Progenitor cell of endocrine pancreas (in vitro differentiated cells): ENCODE data around the gene TUBA3C. TPM values are rescaled to one million over a fixed set of nuclear protein-coding genes. Genes with fewer than 3 reads are reported as not detected.

Source experiments
- DNase-seq: peaks from one replicate; pipeline ENCODE4 v3.0.0; 2021; ENCODE audit warnings: low spot score; ENCODE audit not compliant: unreplicated experiment
- H3K27ac Mint-ChIP-seq: 2 replicates; pipeline ENCODE4 v1.8.0; 2021; ENCODE audit warnings: mild to moderate bottlenecking, moderate library complexity, mixed read lengths
- H3K27me3 Mint-ChIP-seq: 2 replicates; pipeline ENCODE4 v1.8.0; 2021; ENCODE audit warnings: mixed read lengths
- H3K36me3 Mint-ChIP-seq: 2 replicates; pipeline ENCODE4 v1.8.0; 2022; ENCODE audit warnings: mixed read lengths; ENCODE audit not compliant: insufficient read depth
- H3K4me1 Mint-ChIP-seq: 2 replicates; pipeline ENCODE4 v1.8.0; 2021; ENCODE audit warnings: low read depth, mixed read lengths
- H3K4me3 Mint-ChIP-seq: 2 replicates; pipeline ENCODE4 v1.8.0; 2021; ENCODE audit warnings: low read depth, mild to moderate bottlenecking, moderate library complexity, mixed read lengths
- H3K9me3 Mint-ChIP-seq: 2 replicates; pipeline ENCODE4 v1.8.0; 2021; ENCODE audit warnings: low read depth, mixed read lengths
- total RNA-seq: library from RNA; stranded (reverse); gene quantifications from 2 replicates; pipeline ENCODE4 v1.2.1, GENCODE V29; 2021
- TF ChIP-seq, protein P1 (sequence below): fragments of 200-600 bp; sonication (generic); IDR thresholded peaks from one replicate; pipeline ENCODE4 v1.5.0; 2021; ENCODE audit warnings: antibody characterized with exemption, mild to moderate bottlenecking; ENCODE audit not compliant: unreplicated experiment

Gene TUBA3C
- total RNA-seq, 1 donor from 2014 or later, result not detected

DNA sequence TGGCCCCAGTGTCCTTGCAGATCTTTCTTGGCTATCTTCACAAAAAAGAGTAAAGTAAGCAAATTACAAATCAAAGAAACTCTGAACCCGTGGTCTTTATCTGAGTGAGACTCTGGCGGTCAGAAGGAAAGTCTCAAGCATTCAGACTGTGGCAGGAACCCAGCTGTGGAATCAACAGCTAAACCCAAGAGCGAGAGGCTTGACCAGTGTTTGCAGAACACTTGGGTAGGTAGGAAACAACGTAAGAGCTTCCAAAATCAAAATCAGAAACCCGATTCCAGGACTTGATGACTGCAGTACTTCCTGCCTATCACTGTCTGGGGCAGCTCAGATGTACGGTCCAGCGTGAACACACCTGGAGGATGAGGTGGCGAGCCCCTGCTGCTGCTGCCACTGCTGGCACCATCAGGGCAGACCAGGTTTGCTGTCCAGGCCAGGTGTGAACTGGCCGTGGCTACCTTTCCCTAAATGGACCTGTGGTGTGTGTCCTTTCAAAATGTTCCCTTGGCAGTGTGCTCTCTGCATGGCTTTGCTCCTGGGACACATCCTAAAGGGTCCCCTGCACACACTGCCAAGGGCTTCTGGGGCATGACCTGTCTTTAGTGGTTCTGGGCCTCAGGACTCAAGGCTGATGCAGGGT is 9.5 kb downstream of the TUBA3C start:
- Mint-ChIP-seq H3K4me1 (no peaks in the 10 kb centered on the region), H3K27ac (no peak overlapping the region), H3K36me3 (peaks cover 2% of the 10 kb centered on the region), H3K4me3 (no peak overlapping the region), H3K27me3 (no peaks in the 10 kb centered on the region), H3K9me3 (peaks cover 33% of the 10 kb centered on the region)
- no peak for DNase-seq
- TF ChIP-seq, protein P1, sequence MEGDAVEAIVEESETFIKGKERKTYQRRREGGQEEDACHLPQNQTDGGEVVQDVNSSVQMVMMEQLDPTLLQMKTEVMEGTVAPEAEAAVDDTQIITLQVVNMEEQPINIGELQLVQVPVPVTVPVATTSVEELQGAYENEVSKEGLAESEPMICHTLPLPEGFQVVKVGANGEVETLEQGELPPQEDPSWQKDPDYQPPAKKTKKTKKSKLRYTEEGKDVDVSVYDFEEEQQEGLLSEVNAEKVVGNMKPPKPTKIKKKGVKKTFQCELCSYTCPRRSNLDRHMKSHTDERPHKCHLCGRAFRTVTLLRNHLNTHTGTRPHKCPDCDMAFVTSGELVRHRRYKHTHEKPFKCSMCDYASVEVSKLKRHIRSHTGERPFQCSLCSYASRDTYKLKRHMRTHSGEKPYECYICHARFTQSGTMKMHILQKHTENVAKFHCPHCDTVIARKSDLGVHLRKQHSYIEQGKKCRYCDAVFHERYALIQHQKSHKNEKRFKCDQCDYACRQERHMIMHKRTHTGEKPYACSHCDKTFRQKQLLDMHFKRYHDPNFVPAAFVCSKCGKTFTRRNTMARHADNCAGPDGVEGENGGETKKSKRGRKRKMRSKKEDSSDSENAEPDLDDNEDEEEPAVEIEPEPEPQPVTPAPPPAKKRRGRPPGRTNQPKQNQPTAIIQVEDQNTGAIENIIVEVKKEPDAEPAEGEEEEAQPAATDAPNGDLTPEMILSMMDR, result no peak

DNA sequence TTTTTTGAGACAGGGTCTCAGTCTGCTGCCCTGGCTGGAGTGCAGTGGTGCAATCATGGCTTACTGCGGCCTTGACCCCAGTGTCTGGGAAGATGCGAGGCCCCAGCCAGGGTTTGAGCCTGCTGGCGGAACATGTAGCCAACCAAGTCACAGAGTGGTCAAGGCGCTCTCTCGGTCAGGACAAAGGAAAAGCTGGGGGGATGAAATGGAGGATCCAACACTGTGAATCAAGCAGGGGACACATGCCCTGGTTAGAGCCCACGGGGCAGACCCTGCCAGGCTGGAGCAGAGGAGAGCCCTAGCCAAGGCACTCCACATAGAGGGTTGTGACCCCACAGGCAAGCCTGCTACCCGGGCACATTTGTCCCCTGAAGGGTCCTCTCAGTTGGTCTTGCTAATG is 10.1 kb downstream of the TUBA3C start:
- TF ChIP-seq, protein P1, result no peak
- Mint-ChIP-seq H3K4me1 (no peaks in the 10 kb centered on the region), H3K27me3 (no peaks in the 10 kb centered on the region), H3K27ac (no peak overlapping the region), H3K36me3 (peaks cover 2% of the 10 kb centered on the region), H3K4me3 (no peak overlapping the region), H3K9me3 (peaks cover 35% of the 10 kb centered on the region)
- DNase-seq, result no peak

DNA sequence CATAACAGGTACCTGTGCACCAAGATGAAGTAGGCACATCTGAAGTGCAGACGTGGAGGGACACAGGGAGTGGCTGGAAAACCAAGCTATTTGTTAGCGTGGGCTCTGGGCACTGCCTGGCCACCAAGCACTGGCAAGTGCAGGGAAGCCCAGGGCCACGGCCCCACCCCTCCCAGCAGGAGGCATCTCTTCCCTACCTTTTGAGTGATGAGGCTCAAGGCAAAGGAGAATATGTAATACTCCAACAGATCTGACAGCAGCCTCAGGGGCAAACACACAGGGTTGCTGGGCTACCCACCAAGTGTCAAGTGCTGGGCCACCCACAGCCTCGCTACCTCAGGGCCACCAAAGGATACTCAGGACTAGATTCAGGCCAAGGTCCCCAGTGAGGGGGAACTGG is 11.6 kb downstream of the TUBA3C start:
- TF ChIP-seq, protein P1, result no peak
- peaks cover 37% of the 10 kb centered on the region for H3K9me3 Mint-ChIP-seq

GRCh38 chr13:19169496-19169895 is 12.1 kb downstream of the TUBA3C start:
- DNase-seq, result no peak
- H3K27me3 Mint-ChIP-seq, result no peaks in the 10 kb centered on the region
- peaks cover 2% of the 10 kb centered on the region for H3K36me3 Mint-ChIP-seq
- no peak overlapping the region for H3K4me3 Mint-ChIP-seq
- peaks cover 39% of the 10 kb centered on the region for H3K9me3 Mint-ChIP-seq
- no peaks in the 10 kb centered on the region for H3K4me1 Mint-ChIP-seq
- TF ChIP-seq, protein P1, result no peak
- H3K27ac Mint-ChIP-seq, result no peak overlapping the region

More for the DNA sequence above, 11.6 kb downstream of the TUBA3C start:
- H3K4me1 Mint-ChIP-seq, result no peaks in the 10 kb centered on the region
- no peaks in the 10 kb centered on the region for H3K27me3 Mint-ChIP-seq
- H3K27ac Mint-ChIP-seq, result no peak overlapping the region
- no peak for DNase-seq
- no peak overlapping the region for H3K4me3 Mint-ChIP-seq
- peaks cover 2% of the 10 kb centered on the region for H3K36me3 Mint-ChIP-seq

- TF ChIP-seq, protein P1, result no peak
- no peaks in the 10 kb centered on the region for H3K27me3 Mint-ChIP-seq
- peaks cover 2% of the 10 kb centered on the region for H3K36me3 Mint-ChIP-seq
- H3K4me3 Mint-ChIP-seq, result no peak overlapping the region
- DNase-seq, result no peak
- H3K27ac Mint-ChIP-seq, result no peak overlapping the region
- no peaks in the 10 kb centered on the region for H3K4me1 Mint-ChIP-seq
- peaks cover 47% of the 10 kb centered on the region for H3K9me3 Mint-ChIP-seq
Observed at GRCh38 chr13:19161308-19161707, 20.3 kb downstream of the TUBA3C start.
